ENCODE data around the gene ZNF541.

Gene ZNF541

DNA sequence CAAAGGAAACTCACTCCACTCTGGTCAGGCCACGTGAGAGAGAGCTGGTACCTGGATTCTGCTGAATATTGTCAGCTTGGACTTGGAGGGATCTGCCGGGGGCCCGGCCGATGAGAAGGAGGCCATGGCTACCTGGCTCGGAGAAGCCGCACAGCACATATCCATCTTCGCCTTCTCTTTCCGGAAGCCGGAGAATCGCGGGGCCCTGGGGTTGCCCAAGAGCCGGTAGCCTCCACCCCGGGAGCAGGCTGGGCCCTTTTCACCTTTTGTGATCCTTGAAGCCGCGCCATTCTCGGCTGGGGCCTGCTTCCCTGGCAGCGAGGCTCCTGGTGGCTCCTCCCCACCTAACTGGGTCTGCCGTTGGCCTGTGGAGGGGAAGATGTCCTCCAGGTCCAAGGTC is 28.9 kb downstream of the ZNF541 start:
- no peak overlapping the region for H2AFZ ChIP-seq (ENCODE audit: low read length)
- H3K4me3 ChIP-seq (ENCODE audit: low read length), result no peak overlapping the region
- no peaks in the 10 kb centered on the region for H4K20me1 ChIP-seq (ENCODE audit: insufficient read depth, low read length)
- no peak for DNase-seq
- H3K9ac ChIP-seq (ENCODE audit: low read length), result no peak overlapping the region
- H3K27me3 ChIP-seq (replicated peaks; ENCODE audit: insufficient read depth, low read length), result peaks cover 44% of the 10 kb centered on the region
- H3K9me2 ChIP-seq (replicated peaks; ENCODE audit: insufficient read depth, low read length), result no peaks in the 10 kb centered on the region
- H3F3A ChIP-seq (ENCODE audit: insufficient read depth, low read length), result no peaks in the 10 kb centered on the region
- no peaks in the 10 kb centered on the region for H3K36me3 ChIP-seq (replicated peaks; ENCODE audit: insufficient read depth, low read length)
- no peak overlapping the region for H3K27ac ChIP-seq (ENCODE audit: low read length)
- H3K9me3 ChIP-seq (replicated peaks; ENCODE audit: insufficient read depth, low read length), result no peaks in the 10 kb centered on the region
- H3K4me2 ChIP-seq (ENCODE audit: low read depth, low read length), result no peak overlapping the region
- TF ChIP-seq EZH2phosphoT487 (IDR thresholded peaks at IDR 0.05; ENCODE audit: low read length) (no peak), EZH2 (optimal IDR thresholded peaks at IDR 0.05; ENCODE audit: low read depth, low read length) (no peak), CTCF (IDR thresholded peaks at IDR 0.05; ENCODE audit: low read length) (no peak)
- H3K4me1 ChIP-seq (ENCODE audit: low read length), result no peaks in the 10 kb centered on the region
- no peaks in the 10 kb centered on the region for H3K79me2 ChIP-seq (ENCODE audit: low read length)

DNA sequence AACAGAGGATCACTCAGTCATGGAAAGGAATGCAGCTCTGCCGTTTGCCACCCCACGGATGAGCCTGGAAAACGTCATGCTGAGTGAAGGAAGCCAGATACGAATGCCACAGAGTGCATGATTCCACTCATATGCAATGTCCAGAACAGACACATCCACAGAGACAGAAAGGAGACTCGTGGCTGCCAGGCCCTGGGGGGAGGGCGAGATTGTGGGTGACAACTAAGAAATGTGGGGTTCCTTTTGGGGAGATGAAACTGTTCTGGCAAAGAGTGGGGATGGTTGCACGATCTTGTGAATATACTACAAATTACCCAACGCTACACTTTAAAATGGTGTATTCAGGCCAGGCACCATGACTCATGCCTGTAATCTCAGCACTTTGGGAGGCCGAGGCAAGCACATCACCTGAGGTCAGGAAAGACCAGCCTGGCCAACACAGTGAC is 30.9 kb downstream of the ZNF541 start:
- Histone ChIP-seq H3K9me2 (replicated peaks; ENCODE audit: insufficient read depth, low read length) (no peaks in the 10 kb centered on the region), H3F3A (ENCODE audit: insufficient read depth, low read length) (no peaks in the 10 kb centered on the region), H3K36me3 (replicated peaks; ENCODE audit: insufficient read depth, low read length) (no peaks in the 10 kb centered on the region), H3K79me2 (ENCODE audit: low read length) (no peaks in the 10 kb centered on the region), H3K9ac (ENCODE audit: low read length) (no peak overlapping the region), H3K4me1 (ENCODE audit: low read length) (no peaks in the 10 kb centered on the region), H2AFZ (ENCODE audit: low read length) (no peak overlapping the region), H3K27me3 (replicated peaks; ENCODE audit: insufficient read depth, low read length) (peaks cover 50% of the 10 kb centered on the region), H3K4me3 (ENCODE audit: low read length) (no peak overlapping the region), H3K9me3 (replicated peaks; ENCODE audit: insufficient read depth, low read length) (no peaks in the 10 kb centered on the region), H4K20me1 (ENCODE audit: insufficient read depth, low read length) (no peaks in the 10 kb centered on the region), H3K27ac (ENCODE audit: low read length) (no peak overlapping the region), H3K4me2 (ENCODE audit: low read depth, low read length) (no peak overlapping the region)
- no peak for TF ChIP-seq EZH2phosphoT487 (IDR thresholded peaks at IDR 0.05; ENCODE audit: low read length)
- TF ChIP-seq CTCF (IDR thresholded peaks at IDR 0.05; ENCODE audit: low read length), result no peak
- TF ChIP-seq EZH2 (optimal IDR thresholded peaks at IDR 0.05; ENCODE audit: low read depth, low read length), result no peak
- no peak for DNase-seq

DNA sequence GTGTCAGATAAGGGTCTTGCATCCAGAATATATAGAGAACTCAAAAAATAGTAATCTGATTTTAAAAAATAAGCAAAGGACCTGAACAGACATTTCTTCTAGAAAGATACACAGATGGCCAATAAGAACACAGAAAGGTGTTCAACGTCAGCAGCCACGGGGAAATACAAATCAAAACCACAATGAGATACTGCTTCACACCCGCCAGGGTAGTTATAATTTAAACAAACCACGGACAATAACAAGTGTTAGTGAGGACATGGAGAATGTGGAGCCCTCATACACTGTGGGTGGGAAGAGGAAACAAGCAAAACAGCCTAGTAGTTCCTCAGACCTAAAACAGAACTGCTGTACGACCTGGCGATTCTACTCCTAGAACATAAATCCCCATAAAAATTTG is 31.4 kb downstream of the ZNF541 start:
- Histone ChIP-seq H3K4me1 (ENCODE audit: low read length) (no peaks in the 10 kb centered on the region), H3K4me3 (ENCODE audit: low read length) (no peak overlapping the region), H3K27ac (ENCODE audit: low read length) (no peak overlapping the region), H4K20me1 (ENCODE audit: insufficient read depth, low read length) (no peaks in the 10 kb centered on the region), H3K27me3 (replicated peaks; ENCODE audit: insufficient read depth, low read length) (peaks cover 46% of the 10 kb centered on the region), H3K9me3 (replicated peaks; ENCODE audit: insufficient read depth, low read length) (no peaks in the 10 kb centered on the region), H3K9me2 (replicated peaks; ENCODE audit: insufficient read depth, low read length) (no peaks in the 10 kb centered on the region), H3K79me2 (ENCODE audit: low read length) (no peaks in the 10 kb centered on the region), H2AFZ (ENCODE audit: low read length) (no peak overlapping the region), H3K36me3 (replicated peaks; ENCODE audit: insufficient read depth, low read length) (no peaks in the 10 kb centered on the region), H3K4me2 (ENCODE audit: low read depth, low read length) (no peak overlapping the region), H3K9ac (ENCODE audit: low read length) (no peak overlapping the region), H3F3A (ENCODE audit: insufficient read depth, low read length) (no peaks in the 10 kb centered on the region)
- TF ChIP-seq CTCF (IDR thresholded peaks at IDR 0.05; ENCODE audit: low read length) (no peak), EZH2phosphoT487 (IDR thresholded peaks at IDR 0.05; ENCODE audit: low read length) (no peak), EZH2 (optimal IDR thresholded peaks at IDR 0.05; ENCODE audit: low read depth, low read length) (no peak)
- no peak for DNase-seq
